Central memory CD8-positive, alpha-beta T cell (primary cell): ENCODE data around the gene PHACTR3.

ENCODE experiments used
- ATAC-seq: fragments of 150-1000 bp; cut with Tn5 transposase; replicated peaks from 2 replicates; pipeline ENCODE4 v1.10.0; 2022; ENCODE audit warnings: mild to moderate bottlenecking, moderate FRiP score, moderate number of reproducible peaks; ENCODE audit not compliant: poor library complexity, severe bottlenecking; ENCODE audit errors: extremely low read depth
- DNase-seq, 2 donors: peaks; one replicate each; pipeline ENCODE4 v3.0.0; 2021; ENCODE audit warnings: low spot score in 2 of 2
- H3K27ac Mint-ChIP-seq: one replicate; pipeline ENCODE4 v1.8.0; 2022; ENCODE audit warnings: low read depth, mild to moderate bottlenecking, moderate library complexity, mixed read lengths
- H3K27me3 Mint-ChIP-seq: one replicate; pipeline ENCODE4 v1.8.0; 2022; ENCODE audit warnings: mixed read lengths
- H3K36me3 Mint-ChIP-seq: one replicate; pipeline ENCODE4 v1.8.0; 2022; ENCODE audit warnings: mild to moderate bottlenecking, moderate library complexity, mixed read lengths; ENCODE audit not compliant: insufficient read depth
- H3K4me1 Mint-ChIP-seq: one replicate; pipeline ENCODE4 v1.8.0; 2022; ENCODE audit warnings: mixed read lengths
- H3K4me3 Mint-ChIP-seq: one replicate; pipeline ENCODE4 v1.8.0; 2022; ENCODE audit warnings: mild to moderate bottlenecking, moderate library complexity, mixed read lengths
- H3K9me3 Mint-ChIP-seq: one replicate; pipeline ENCODE4 v1.8.0; 2022; ENCODE audit warnings: mixed read lengths

PHACTR3 gene

GRCh38 chr20:59831024-59831915 is 226.9 kb downstream of the PHACTR3 start:
- ATAC-seq (no peak), DNase-seq (no peak)
- H3K36me3 Mint-ChIP-seq = no peaks in the 10 kb centered on the region
- no peaks in the 10 kb centered on the region for H3K4me1 Mint-ChIP-seq
- no peak overlapping the region for H3K4me3 Mint-ChIP-seq
- H3K27ac Mint-ChIP-seq = no peak overlapping the region
- H3K27me3 Mint-ChIP-seq = peaks cover 64% of the 10 kb centered on the region
- no peaks in the 10 kb centered on the region for H3K9me3 Mint-ChIP-seq

- H3K4me3 Mint-ChIP-seq = no peak overlapping the region
- no peaks in the 10 kb centered on the region for H3K9me3 Mint-ChIP-seq
- no peak for DNase-seq
- H3K27me3 Mint-ChIP-seq = peaks cover 64% of the 10 kb centered on the region
- no peaks in the 10 kb centered on the region for H3K36me3 Mint-ChIP-seq
- no peak overlapping the region for H3K27ac Mint-ChIP-seq
- no peak for ATAC-seq
- no peaks in the 10 kb centered on the region for H3K4me1 Mint-ChIP-seq
Measured at GRCh38 chr20:59831916-59832270, 227.6 kb downstream of the PHACTR3 start.

GRCh38 chr20:59832406-59833363 is 228.3 kb downstream of the PHACTR3 start:
- Mint-ChIP-seq H3K4me3 (no peak overlapping the region), H3K27me3 (peaks cover 64% of the 10 kb centered on the region), H3K9me3 (no peaks in the 10 kb centered on the region), H3K4me1 (no peaks in the 10 kb centered on the region), H3K36me3 (no peaks in the 10 kb centered on the region), H3K27ac (no peak overlapping the region)
- DNase-seq (no peak), ATAC-seq (no peak)

- H3K36me3 Mint-ChIP-seq = no peaks in the 10 kb centered on the region
- DNase-seq (no peak), ATAC-seq (no peak)
- no peak overlapping the region for H3K27ac Mint-ChIP-seq
- peaks cover 45% of the 10 kb centered on the region for H3K27me3 Mint-ChIP-seq
- H3K9me3 Mint-ChIP-seq = no peaks in the 10 kb centered on the region
- no peaks in the 10 kb centered on the region for H3K4me1 Mint-ChIP-seq
- no peak overlapping the region for H3K4me3 Mint-ChIP-seq
Measured at GRCh38 chr20:59835057-59835447, 230.7 kb downstream of the PHACTR3 start.

- ATAC-seq = no peak
- no peak overlapping the region for H3K27ac Mint-ChIP-seq
- peaks cover 39% of the 10 kb centered on the region for H3K27me3 Mint-ChIP-seq
- DNase-seq = no peak
- H3K4me3 Mint-ChIP-seq = no peak overlapping the region
- no peaks in the 10 kb centered on the region for H3K4me1 Mint-ChIP-seq
- H3K9me3 Mint-ChIP-seq = no peaks in the 10 kb centered on the region
- H3K36me3 Mint-ChIP-seq = no peaks in the 10 kb centered on the region
Measured at GRCh38 chr20:59835448-59836395, 231.4 kb downstream of the PHACTR3 start.

GRCh38 chr20:59836767-59837166 is 232.4 kb downstream of the PHACTR3 start:
- H3K4me1 Mint-ChIP-seq = no peaks in the 10 kb centered on the region
- H3K9me3 Mint-ChIP-seq = no peaks in the 10 kb centered on the region
- H3K27me3 Mint-ChIP-seq = peaks cover 38% of the 10 kb centered on the region
- H3K4me3 Mint-ChIP-seq = no peak overlapping the region
- ATAC-seq = no peak
- DNase-seq = no peak
- H3K27ac Mint-ChIP-seq = no peak overlapping the region
- no peaks in the 10 kb centered on the region for H3K36me3 Mint-ChIP-seq

- ATAC-seq = no peak
- Mint-ChIP-seq H3K27ac (no peak overlapping the region), H3K9me3 (no peaks in the 10 kb centered on the region), H3K36me3 (no peaks in the 10 kb centered on the region), H3K27me3 (peaks cover 32% of the 10 kb centered on the region), H3K4me3 (no peak overlapping the region), H3K4me1 (no peaks in the 10 kb centered on the region)
- no peak for DNase-seq
Measured at GRCh38 chr20:59837623-59838394, 233.5 kb downstream of the PHACTR3 start.

- Mint-ChIP-seq H3K36me3 (no peaks in the 10 kb centered on the region), H3K4me3 (no peak overlapping the region), H3K4me1 (no peaks in the 10 kb centered on the region), H3K27ac (no peak overlapping the region), H3K27me3 (peaks cover 17% of the 10 kb centered on the region), H3K9me3 (no peaks in the 10 kb centered on the region)
- no peak for ATAC-seq
- no peak for DNase-seq
Measured at GRCh38 chr20:59839400-59839799, 235.1 kb downstream of the PHACTR3 start.

GRCh38 chr20:59845472-59845871 is 241.1 kb downstream of the PHACTR3 start:
- Mint-ChIP-seq H3K36me3 (no peaks in the 10 kb centered on the region), H3K4me1 (no peaks in the 10 kb centered on the region), H3K4me3 (no peak overlapping the region), H3K27me3 (no peaks in the 10 kb centered on the region), H3K27ac (no peak overlapping the region), H3K9me3 (no peaks in the 10 kb centered on the region)
- DNase-seq = no peak
- no peak for ATAC-seq

GRCh38 chr20:59848182-59848581 is 243.8 kb downstream of the PHACTR3 start:
- H3K4me1 Mint-ChIP-seq = no peaks in the 10 kb centered on the region
- H3K9me3 Mint-ChIP-seq = no peaks in the 10 kb centered on the region
- no peak overlapping the region for H3K27ac Mint-ChIP-seq
- no peaks in the 10 kb centered on the region for H3K36me3 Mint-ChIP-seq
- H3K4me3 Mint-ChIP-seq = no peak overlapping the region
- DNase-seq = no peak
- no peaks in the 10 kb centered on the region for H3K27me3 Mint-ChIP-seq
- ATAC-seq = no peak

GRCh38 chr20:59850018-59850641 is 245.8 kb downstream of the PHACTR3 start:
- H3K4me3 Mint-ChIP-seq = no peak overlapping the region
- ATAC-seq = no peak

More at GRCh38 chr20:59850018-59850641, 245.8 kb downstream of the PHACTR3 start:
- H3K27ac Mint-ChIP-seq = no peak overlapping the region
- H3K27me3 Mint-ChIP-seq = no peaks in the 10 kb centered on the region
- H3K9me3 Mint-ChIP-seq = no peaks in the 10 kb centered on the region
- H3K4me1 Mint-ChIP-seq = no peaks in the 10 kb centered on the region
- no peak for DNase-seq
- H3K36me3 Mint-ChIP-seq = no peaks in the 10 kb centered on the region
